CD4-positive, alpha-beta T cell treated with Interferon alpha-2 for 1 hour (primary cell): Measurements from ENCODE around the gene PRRT3.
"Not testable (repeated sequence)": the region's sequence is repeated elsewhere in the genome, so short reads cannot be mapped to it uniquely, and the experiment has no call there.

Experiments
- DNase-seq, 2 donors: peaks; one replicate each; pipeline ENCODE4 v3.0.0-alpha.2; 2020 to 2022

PRRT3 gene

DNA sequence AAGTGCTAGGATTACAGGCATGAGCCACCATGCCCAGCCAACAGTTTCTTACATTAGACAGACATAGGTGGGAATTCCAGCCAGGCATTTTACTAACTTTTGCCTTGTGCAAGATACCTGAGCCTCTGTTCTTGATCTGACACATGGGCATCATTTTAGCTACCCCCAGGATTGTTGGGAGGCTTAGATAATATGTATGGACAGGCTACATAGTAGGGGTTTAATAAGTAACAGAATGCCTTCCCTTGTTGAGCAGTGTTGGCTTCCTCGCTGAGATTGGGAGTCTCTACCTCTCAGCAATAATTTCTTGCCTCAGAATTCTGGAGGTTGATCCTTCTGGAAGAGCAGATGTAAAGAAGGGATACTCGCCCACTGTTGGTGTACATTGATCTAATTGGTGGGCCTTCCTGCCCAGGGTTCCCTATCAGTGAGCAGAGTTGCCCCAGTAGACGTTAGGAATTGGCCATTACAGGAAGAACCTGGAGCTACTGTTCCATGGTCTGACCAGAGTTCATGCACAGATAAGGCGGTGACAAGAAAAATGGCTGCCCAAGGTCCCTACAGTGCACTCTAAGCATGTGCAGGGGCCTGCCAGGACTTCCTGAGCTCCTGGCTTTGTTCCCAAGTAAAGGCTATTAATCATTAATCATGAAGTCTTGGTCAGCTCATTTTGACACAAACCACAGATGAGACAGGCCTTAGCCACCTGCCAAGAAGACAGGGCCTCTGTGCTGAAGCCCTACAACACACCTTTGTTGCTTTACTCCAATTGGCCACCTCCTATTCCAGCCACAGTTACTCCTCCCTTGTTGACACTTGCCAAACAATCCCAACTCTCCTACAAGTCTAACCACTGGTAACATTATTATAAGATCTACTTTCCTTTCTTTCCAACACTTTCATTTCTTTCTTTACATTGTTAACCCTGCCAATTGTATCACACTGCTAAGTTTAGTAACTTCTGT is 54.5 kb downstream of the PRRT3 start:
- DNase-seq, result no peak

DNA sequence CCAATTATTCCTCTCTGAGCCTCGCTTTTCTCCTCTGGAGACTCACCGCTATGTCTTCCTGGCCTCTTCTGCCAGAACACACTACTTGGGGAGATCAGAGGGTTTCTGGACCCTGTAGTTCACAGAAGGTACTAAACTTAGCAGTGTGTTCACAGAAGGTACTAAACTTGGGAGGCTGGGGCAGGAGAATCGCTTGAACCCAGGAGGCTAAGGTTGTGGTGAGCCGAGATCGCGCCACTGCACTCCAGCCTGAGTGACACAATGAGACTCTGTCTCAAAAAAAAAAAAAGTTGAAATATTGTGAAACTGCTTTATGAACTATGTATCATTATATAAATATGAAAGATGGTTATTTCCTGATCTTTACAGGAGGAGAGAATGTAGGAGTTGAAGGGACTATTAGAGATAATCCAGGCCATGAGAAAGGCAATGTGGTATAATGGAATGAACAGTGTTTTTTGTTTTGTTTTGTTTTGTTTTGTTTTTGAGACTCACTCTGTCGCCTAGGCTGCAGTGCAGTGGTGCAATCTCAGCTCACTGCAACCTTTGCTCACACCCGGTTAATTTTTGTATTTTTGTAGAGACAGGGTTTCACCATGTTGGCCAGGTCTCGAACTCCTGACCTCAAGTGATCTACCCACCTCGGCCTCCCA is 55.3 kb downstream of the PRRT3 start:
- not testable (repeated sequence) for DNase-seq

DNA sequence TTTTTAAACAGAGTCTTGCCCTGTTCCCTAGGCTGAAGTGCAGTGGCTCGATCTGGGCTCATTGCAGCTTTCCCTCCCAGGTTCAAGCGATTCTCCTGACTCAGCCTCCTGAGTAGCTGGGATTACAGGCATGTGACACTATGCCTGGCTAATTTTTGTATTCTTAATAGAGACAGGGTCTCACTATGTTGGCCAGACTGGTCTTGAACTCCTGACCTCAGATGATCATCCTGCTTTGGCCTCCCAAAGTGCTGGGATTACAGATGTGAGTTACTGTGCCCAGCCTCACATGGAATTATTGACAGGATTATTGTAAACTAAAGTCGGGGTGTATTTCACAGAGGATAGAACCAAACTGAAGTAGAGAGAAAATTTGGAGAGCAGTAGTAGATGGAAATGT is 56.5 kb downstream of the PRRT3 start:
- DNase-seq, result not testable (repeated sequence)
